ENCODE data around the gene MPP3. TPM values are rescaled to one million over a fixed set of nuclear protein-coding genes. Genes with fewer than 3 reads are reported as not detected.

The MPP3 gene
- total RNA-seq, 1 experiment from 2014 or later: 6.9 TPM

DNA sequence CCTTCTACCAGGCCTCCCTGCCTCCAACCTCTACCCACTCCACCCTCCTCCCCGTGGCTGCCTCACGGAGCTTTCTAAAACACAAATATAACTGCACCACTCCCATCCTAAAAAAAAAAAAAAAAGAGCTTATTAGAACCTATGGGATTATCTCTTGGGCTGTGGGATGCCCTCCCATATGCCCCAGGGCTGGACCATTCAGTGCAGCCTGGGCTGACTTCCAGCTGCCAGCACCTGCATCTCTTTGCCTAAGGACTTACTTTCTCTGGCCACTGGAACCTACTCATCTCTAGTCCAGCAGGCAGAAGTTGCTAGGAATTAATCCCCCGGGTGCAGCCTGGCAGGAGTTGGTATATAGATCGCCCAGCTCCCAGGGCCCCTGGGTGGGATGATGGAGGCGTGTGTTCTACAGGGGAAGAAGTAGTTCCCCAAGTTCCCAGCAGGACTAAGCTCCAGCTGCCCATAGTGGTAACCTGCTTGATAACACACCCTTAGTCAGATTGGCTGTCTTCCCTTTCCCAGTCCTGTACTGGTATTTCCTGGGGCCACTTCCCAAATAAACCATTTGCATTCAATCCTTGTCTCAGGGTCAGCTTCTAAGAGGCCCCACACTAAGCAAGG, 10.3 kb downstream of the MPP3 start:
- no peak overlapping the region for H3K18ac ChIP-seq (ENCODE audit: insufficient read length, low read depth, low read length)
- no CpG with 5 or more reads among the region's 5 CpGs for WGBS (ENCODE audit: extremely low coverage, insufficient read length, low lambda C conversion rate)

More for the DNA sequence above, 10.3 kb downstream of the MPP3 start:
- H3K27me3 ChIP-seq (ENCODE audit: insufficient read depth, low read length): no peaks in the 10 kb centered on the region
- no peak overlapping the region for H3K56ac ChIP-seq (ENCODE audit: insufficient read length, low read depth, low read length)
- no peak overlapping the region for H3K4me3 Mint-ChIP-seq
- H4K20me1 ChIP-seq (ENCODE audit: control insufficient read depth, insufficient read depth, insufficient read length): no peaks in the 10 kb centered on the region
- H2AK5ac ChIP-seq (ENCODE audit: insufficient read length, low read length): no peak overlapping the region
- H3K27me3 Mint-ChIP-seq (ENCODE audit: low read depth): no peaks in the 10 kb centered on the region; the same call in 1 of the 2 replicates
- no peak overlapping the region for H2BK12ac ChIP-seq (ENCODE audit: insufficient read length, low read depth, low read length)
- no peaks in the 10 kb centered on the region for H3K4me1 Mint-ChIP-seq
- no peak overlapping the region for H4K5ac ChIP-seq (ENCODE audit: insufficient read length, low read depth, low read length)
- H3K23me2 ChIP-seq (ENCODE audit: insufficient read length, low read depth, low read length, poor library complexity, severe bottlenecking): no peaks in the 10 kb centered on the region
- H3K9me3 ChIP-seq (ENCODE audit: control insufficient read depth, low read depth, low read length): no peaks in the 10 kb centered on the region
- H3K4me1 ChIP-seq (ENCODE audit: insufficient read depth, low read length): no peaks in the 10 kb centered on the region
- no peaks in the 10 kb centered on the region for H3K79me2 ChIP-seq (ENCODE audit: insufficient read depth, low read length)
- no peak overlapping the region for H3K9ac ChIP-seq (ENCODE audit: extremely low read depth, insufficient read length, low read length)
- H3K4ac ChIP-seq (ENCODE audit: low read depth, low read length): no peak overlapping the region
- no peak overlapping the region for H3K14ac ChIP-seq (ENCODE audit: insufficient read depth, low read length)
- peaks cover 2 to 8% (median 4%) of the 10 kb centered on the region in 3 experiments; a peak in 6 of 7 replicates for H3K36me3 Mint-ChIP-seq (ENCODE audit: insufficient read depth in 1 of 3, low read depth in 3 of 3)
- no peak overlapping the region for H2BK20ac ChIP-seq (ENCODE audit: low read depth, low read length, poor library complexity, severe bottlenecking)
- no peaks in the 10 kb centered on the region for H3K79me1 ChIP-seq (ENCODE audit: insufficient read depth, low read depth, low read length, poor library complexity, severe bottlenecking)
- no peak overlapping the region for H2BK5ac ChIP-seq (ENCODE audit: insufficient read length, low read length)
- no peak overlapping the region for H3T11ph ChIP-seq (ENCODE audit: low read length)
- no peak overlapping the region for H3K27ac ChIP-seq (ENCODE audit: insufficient read length, low read depth, low read length)
- TF ChIP-seq, protein P1, sequence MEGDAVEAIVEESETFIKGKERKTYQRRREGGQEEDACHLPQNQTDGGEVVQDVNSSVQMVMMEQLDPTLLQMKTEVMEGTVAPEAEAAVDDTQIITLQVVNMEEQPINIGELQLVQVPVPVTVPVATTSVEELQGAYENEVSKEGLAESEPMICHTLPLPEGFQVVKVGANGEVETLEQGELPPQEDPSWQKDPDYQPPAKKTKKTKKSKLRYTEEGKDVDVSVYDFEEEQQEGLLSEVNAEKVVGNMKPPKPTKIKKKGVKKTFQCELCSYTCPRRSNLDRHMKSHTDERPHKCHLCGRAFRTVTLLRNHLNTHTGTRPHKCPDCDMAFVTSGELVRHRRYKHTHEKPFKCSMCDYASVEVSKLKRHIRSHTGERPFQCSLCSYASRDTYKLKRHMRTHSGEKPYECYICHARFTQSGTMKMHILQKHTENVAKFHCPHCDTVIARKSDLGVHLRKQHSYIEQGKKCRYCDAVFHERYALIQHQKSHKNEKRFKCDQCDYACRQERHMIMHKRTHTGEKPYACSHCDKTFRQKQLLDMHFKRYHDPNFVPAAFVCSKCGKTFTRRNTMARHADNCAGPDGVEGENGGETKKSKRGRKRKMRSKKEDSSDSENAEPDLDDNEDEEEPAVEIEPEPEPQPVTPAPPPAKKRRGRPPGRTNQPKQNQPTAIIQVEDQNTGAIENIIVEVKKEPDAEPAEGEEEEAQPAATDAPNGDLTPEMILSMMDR (conservative IDR thresholded peaks at IDR 0.05): no peak
- no peak overlapping the region for H4K8ac ChIP-seq (replicated peaks; ENCODE audit: insufficient read length, low read depth, low read length)
- no peak overlapping the region for H2BK120ac ChIP-seq (ENCODE audit: low read depth, low read length, poor library complexity, severe bottlenecking)
- H2AFZ ChIP-seq (ENCODE audit: low read length): no peak overlapping the region
- no peak for DNase-seq
- no peak overlapping the region for H2BK15ac ChIP-seq (ENCODE audit: low read depth, low read length)
- H3K23ac ChIP-seq (ENCODE audit: insufficient read length, low read depth, low read length): no peak overlapping the region
- no peaks in the 10 kb centered on the region for H3K9me3 Mint-ChIP-seq
- H3K4me2 ChIP-seq (ENCODE audit: insufficient read depth, insufficient read length, low read length): no peak overlapping the region
- no peak overlapping the region for H3K27ac Mint-ChIP-seq
- H4K91ac ChIP-seq (ENCODE audit: insufficient read length, low read depth, low read length): no peak overlapping the region

All from H9 (cell line).